ENCODE measurements around the gene HNMT.
A peak's percentile ranks its signal among the peaks of the same experiment; 100 is the strongest.

Gene HNMT

GRCh38 chr2:137946227-137946626, 18.0 kb upstream of the HNMT start:
- no peak overlapping the region for H3K9ac ChIP-seq
- H3K4me2 ChIP-seq = no peak overlapping the region
- no peaks in the 10 kb centered on the region for H3K27me3 ChIP-seq (ENCODE audit: insufficient read depth, low read depth)
- no peaks in the 10 kb centered on the region for H3K79me2 ChIP-seq (ENCODE audit: insufficient read depth, low read depth)
- H3K4me3 ChIP-seq (IDR thresholded peaks at IDR 0.05; ENCODE audit: insufficient read depth, low read depth, low read length) = no peak overlapping the region
- no peak for TF ChIP-seq CTCF (conservative IDR thresholded peaks at IDR 0.05; ENCODE audit: low read depth, low read length)
- H4K20me1 ChIP-seq (ENCODE audit: insufficient read depth) = no peaks in the 10 kb centered on the region
- H3K4me1 ChIP-seq (ENCODE audit: low read depth, poor library complexity, severe bottlenecking) = no peaks in the 10 kb centered on the region
- H3K27ac ChIP-seq = no peak overlapping the region
- H3K36me3 ChIP-seq (ENCODE audit: insufficient read depth) = no peaks in the 10 kb centered on the region
- no peak overlapping the region for H2AFZ ChIP-seq (ENCODE audit: low read depth)

GRCh38 chr2:137947032-137947727, 17.1 kb upstream of the HNMT start:
- Histone ChIP-seq H3K79me2 (ENCODE audit: insufficient read depth, low read depth) (no peaks in the 10 kb centered on the region), H3K4me2 (no peak overlapping the region), H3K4me1 (ENCODE audit: low read depth, poor library complexity, severe bottlenecking) (peaks cover 7% of the 10 kb centered on the region), H3K4me3 (IDR thresholded peaks at IDR 0.05; ENCODE audit: insufficient read depth, low read depth, low read length) (no peak overlapping the region), H4K20me1 (ENCODE audit: insufficient read depth) (no peaks in the 10 kb centered on the region), H3K27ac (no peak overlapping the region), H3K36me3 (ENCODE audit: insufficient read depth) (no peaks in the 10 kb centered on the region), H3K9ac (no peak overlapping the region), H3K27me3 (ENCODE audit: insufficient read depth, low read depth) (no peaks in the 10 kb centered on the region), H2AFZ (ENCODE audit: low read depth) (no peak overlapping the region)
- TF ChIP-seq CTCF (conservative IDR thresholded peaks at IDR 0.05; ENCODE audit: low read depth, low read length) = no peak

- H3K27me3 ChIP-seq (ENCODE audit: insufficient read depth, low read depth) = no peaks in the 10 kb centered on the region
- H3K4me2 ChIP-seq = no peak overlapping the region
- no peaks in the 10 kb centered on the region for H3K36me3 ChIP-seq (ENCODE audit: insufficient read depth)
- peaks cover 14% of the 10 kb centered on the region for H3K4me1 ChIP-seq (ENCODE audit: low read depth, poor library complexity, severe bottlenecking)
- no peak overlapping the region for H2AFZ ChIP-seq (ENCODE audit: low read depth)
- no peak overlapping the region for H3K4me3 ChIP-seq (IDR thresholded peaks at IDR 0.05; ENCODE audit: insufficient read depth, low read depth, low read length)
- H4K20me1 ChIP-seq (ENCODE audit: insufficient read depth) = no peaks in the 10 kb centered on the region
- H3K27ac ChIP-seq = no peak overlapping the region
- peak; percentile 41; the same call in 1 of the 2 replicates for TF ChIP-seq CTCF (conservative IDR thresholded peaks at IDR 0.05; ENCODE audit: low read depth, low read length)
- no peak overlapping the region for H3K9ac ChIP-seq
- H3K79me2 ChIP-seq (ENCODE audit: insufficient read depth, low read depth) = no peaks in the 10 kb centered on the region
Observed at GRCh38 chr2:137947728-137948336, 16.4 kb upstream of the HNMT start.

- Histone ChIP-seq H3K4me2 (no peak overlapping the region), H3K27ac (no peak overlapping the region), H2AFZ (ENCODE audit: low read depth) (no peak overlapping the region), H3K9ac (no peak overlapping the region), H4K20me1 (ENCODE audit: insufficient read depth) (no peaks in the 10 kb centered on the region), H3K4me1 (ENCODE audit: low read depth, poor library complexity, severe bottlenecking) (peaks cover 19% of the 10 kb centered on the region), H3K36me3 (ENCODE audit: insufficient read depth) (no peaks in the 10 kb centered on the region), H3K4me3 (IDR thresholded peaks at IDR 0.05; ENCODE audit: insufficient read depth, low read depth, low read length) (no peak overlapping the region), H3K79me2 (ENCODE audit: insufficient read depth, low read depth) (no peaks in the 10 kb centered on the region), H3K27me3 (ENCODE audit: insufficient read depth, low read depth) (no peaks in the 10 kb centered on the region)
- no peak for TF ChIP-seq CTCF (conservative IDR thresholded peaks at IDR 0.05; ENCODE audit: low read depth, low read length)
Observed at GRCh38 chr2:137948894-137949293, 15.4 kb upstream of the HNMT start.

Measured in KMS-11 (cell line).